Tibial nerve (tissue), 4 donors: ENCODE data around the gene FKBP1A. TPM values are rescaled to one million over a fixed set of nuclear protein-coding genes. Genes with fewer than 3 reads are reported as not detected.

ENCODE experiments used
- DNase-seq, 2 donors: peaks; one replicate each; pipeline ENCODE4 v3.0.0-alpha.2; 2019; ENCODE audit warnings: low spot score in 2 of 2
- H3K27ac ChIP-seq, 4 donors: fragments of 200-600 bp; sonication (generic) in 3 of 4; one replicate each; pipeline ENCODE4 v1.5.1; 2017 to 2019; ENCODE audit warnings: mild to moderate bottlenecking in 1 of 4
- H3K27me3 ChIP-seq, 2 donors: fragments of 200-600 bp; sonication (generic) in 1 of 2; one replicate each; pipeline versions ENCODE4 v1.5.1 to v1.6.0; 2017 to 2019
- H3K36me3 ChIP-seq, 3 donors: fragments of 200-600 bp; sonication (generic); one replicate each; pipeline ENCODE4 v1.5.1; 2018 to 2019
- H3K4me1 ChIP-seq, 4 donors: fragments of 200-600 bp; sonication (generic) in 3 of 4; one replicate each; pipeline ENCODE4 v1.5.1; 2017 to 2019
- H3K4me3 ChIP-seq, 4 donors: fragments of 200-600 bp; sonication (generic) in 3 of 4; one replicate each; pipeline ENCODE4 v1.5.1; 2017 to 2019; ENCODE audit warnings: mild to moderate bottlenecking in 1 of 4, moderate library complexity in 1 of 4
- H3K9me3 ChIP-seq, 4 donors: fragments of 200-600 bp; sonication (generic) in 3 of 4; one replicate each; pipeline ENCODE4 v1.5.1; 2017 to 2019
- EP300 ChIP-seq, 2 donors: sonication (generic); formaldehyde crosslinking; IDR thresholded peaks; one replicate each; pipeline ENCODE4 v1.6.1; 2017; ENCODE audit warnings: antibody characterized with exemption in 2 of 2, mild to moderate bottlenecking in 1 of 2
- POLR2A ChIP-seq, 2 donors: fragments of 450-650 bp; IDR thresholded peaks; one replicate each; pipeline ENCODE4 v1.6.1; 2017; ENCODE audit warnings: antibody characterized with exemption in 2 of 2, mild to moderate bottlenecking in 2 of 2, moderate library complexity in 2 of 2
- WGBS, 2 donors: methylation state at CpG; one replicate each; pipeline ENCODE4 v1.1.5; 2018; 5-methylcytosine and 5-hydroxymethylcytosine counted together
- total RNA-seq, 4 donors: library from RNA; depleted of rRNA; stranded (reverse); fragments of >200 nt; gene quantifications; one replicate each; pipeline ENCODE4 v1.1.0, GENCODE V29; 2016
- TF ChIP-seq, protein P1 (sequence below), 5 experiments: fragments of 200-600 bp in 3 of 5; fragments of 450-650 bp in 2 of 5; sonication (generic) in 3 of 5; IDR thresholded peaks; one replicate each; pipeline ENCODE4 v1.5.1; 2016 to 2019; ENCODE audit warnings: antibody characterized with exemption in 5 of 5, mild to moderate bottlenecking in 3 of 5, moderate library complexity in 2 of 5

FKBP1A gene
- total RNA-seq, 4 donors from 2014 or later: 92.2 to 172 (median 130) TPM

- no peak overlapping the region for H3K27ac ChIP-seq
- H3K27me3 ChIP-seq: no peaks in the 10 kb centered on the region
- TF ChIP-seq EP300 (IDR thresholded peaks at IDR 0.05): no peak
- no peak for TF ChIP-seq POLR2A (IDR thresholded peaks at IDR 0.05)
- TF ChIP-seq, protein P1, sequence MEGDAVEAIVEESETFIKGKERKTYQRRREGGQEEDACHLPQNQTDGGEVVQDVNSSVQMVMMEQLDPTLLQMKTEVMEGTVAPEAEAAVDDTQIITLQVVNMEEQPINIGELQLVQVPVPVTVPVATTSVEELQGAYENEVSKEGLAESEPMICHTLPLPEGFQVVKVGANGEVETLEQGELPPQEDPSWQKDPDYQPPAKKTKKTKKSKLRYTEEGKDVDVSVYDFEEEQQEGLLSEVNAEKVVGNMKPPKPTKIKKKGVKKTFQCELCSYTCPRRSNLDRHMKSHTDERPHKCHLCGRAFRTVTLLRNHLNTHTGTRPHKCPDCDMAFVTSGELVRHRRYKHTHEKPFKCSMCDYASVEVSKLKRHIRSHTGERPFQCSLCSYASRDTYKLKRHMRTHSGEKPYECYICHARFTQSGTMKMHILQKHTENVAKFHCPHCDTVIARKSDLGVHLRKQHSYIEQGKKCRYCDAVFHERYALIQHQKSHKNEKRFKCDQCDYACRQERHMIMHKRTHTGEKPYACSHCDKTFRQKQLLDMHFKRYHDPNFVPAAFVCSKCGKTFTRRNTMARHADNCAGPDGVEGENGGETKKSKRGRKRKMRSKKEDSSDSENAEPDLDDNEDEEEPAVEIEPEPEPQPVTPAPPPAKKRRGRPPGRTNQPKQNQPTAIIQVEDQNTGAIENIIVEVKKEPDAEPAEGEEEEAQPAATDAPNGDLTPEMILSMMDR (IDR thresholded peaks at IDR 0.05): no peak
- peaks cover 0 to 90% (median 29%) of the 10 kb centered on the region in 4 donors for H3K4me1 ChIP-seq
- H3K4me3 ChIP-seq: no peak overlapping the region
- DNase-seq: no peak
- H3K36me3 ChIP-seq: peaks cover 0 to 4% (median 0%) of the 10 kb centered on the region in 3 donors
- WGBS, 2 donors: 56 to 62% methylated on average over 6 of the region's 6 CpGs
- H3K9me3 ChIP-seq: no peaks in the 10 kb centered on the region
These were observed 10.9 kb downstream of the FKBP1A start for GRCh38 chr20:1381753-1382591.

GRCh38 chr20:1378735-1379125, 14.1 kb downstream of the FKBP1A start:
- H3K36me3 ChIP-seq: peaks cover 0 to 8% (median 0%) of the 10 kb centered on the region in 3 donors
- H3K27me3 ChIP-seq: no peaks in the 10 kb centered on the region
- WGBS, 2 donors: 68 to 70% methylated on average over 6 of the region's 6 CpGs
- H3K4me3 ChIP-seq: no peak overlapping the region
- no peaks in the 10 kb centered on the region for H3K9me3 ChIP-seq
- no peak overlapping the region for H3K27ac ChIP-seq
- peaks cover 0 to 90% (median 48%) of the 10 kb centered on the region in 4 donors for H3K4me1 ChIP-seq
- no peak for DNase-seq
- TF ChIP-seq POLR2A (IDR thresholded peaks at IDR 0.05) (no peak), EP300 (IDR thresholded peaks at IDR 0.05) (no peak)
- TF ChIP-seq, protein P1 (IDR thresholded peaks at IDR 0.05): no peak

DNA sequence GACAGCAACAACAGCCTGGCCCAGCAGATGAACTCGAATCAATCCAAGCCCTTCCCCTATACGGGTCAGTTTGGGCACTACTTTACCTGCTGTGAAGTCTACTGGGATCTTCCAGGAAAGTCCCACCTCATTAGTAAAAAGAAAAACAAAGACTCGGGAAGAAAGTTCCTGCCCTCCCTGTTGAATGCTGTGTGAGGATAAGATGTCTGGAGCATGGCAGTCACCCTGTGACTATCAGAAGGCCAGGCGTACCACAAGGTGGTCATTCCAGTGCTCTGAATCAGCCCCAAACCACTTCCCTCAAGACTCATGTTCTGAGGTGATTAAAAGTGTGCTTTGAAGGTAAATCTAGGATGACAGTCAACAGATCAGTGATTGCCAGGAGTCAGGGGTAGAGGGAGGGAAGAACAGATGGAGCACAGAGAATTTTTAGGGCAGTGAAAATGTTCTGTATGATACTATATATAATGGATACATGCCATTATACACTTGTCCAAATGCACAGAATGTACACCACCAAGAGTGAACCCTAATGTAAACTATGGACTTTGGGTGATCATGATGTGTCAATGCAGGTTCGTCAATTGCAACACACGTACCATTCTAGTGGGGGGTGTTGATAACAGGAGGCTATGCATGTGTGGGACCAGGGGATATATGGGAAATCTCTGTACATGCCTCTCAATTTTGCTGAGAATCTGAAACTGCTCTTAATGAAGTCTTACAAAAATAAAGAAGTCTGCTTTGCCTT, 14.7 kb downstream of the FKBP1A start:
- Histone ChIP-seq H3K9me3 (no peaks in the 10 kb centered on the region), H3K4me3 (no peak overlapping the region), H3K36me3 (peaks cover 0 to 8% (median 0%) of the 10 kb centered on the region in 3 donors), H3K27me3 (no peaks in the 10 kb centered on the region), H3K4me1 (peaks cover 3 to 94% (median 51%) of the 10 kb centered on the region in 4 donors), H3K27ac (peak overlapping the region in 1 of 4 donors; percentile 21)
- TF ChIP-seq EP300 (IDR thresholded peaks at IDR 0.05): no peak
- no peak for DNase-seq
- 60 to 75% methylated on average over 6 of the region's 6 CpGs for whole genome bisulfite sequencing, 2 donors

GRCh38 chr20:1377341-1377871, 15.4 kb downstream of the FKBP1A start:
- Histone ChIP-seq H3K9me3 (no peaks in the 10 kb centered on the region), H3K4me1 (peaks cover 3 to 94% (median 48%) of the 10 kb centered on the region in 4 donors), H3K27ac (peak overlapping the region in 2 of 4 donors; percentile 2 to 21), H3K36me3 (peaks cover 0 to 8% (median 0%) of the 10 kb centered on the region in 3 donors), H3K27me3 (no peaks in the 10 kb centered on the region), H3K4me3 (no peak overlapping the region)
- 78 to 79% methylated on average over 5 of the region's 5 CpGs for WGBS, 2 donors
- no peak for DNase-seq
- TF ChIP-seq, protein P1 (IDR thresholded peaks at IDR 0.05): no peak
- no peak for TF ChIP-seq EP300 (IDR thresholded peaks at IDR 0.05)
- TF ChIP-seq POLR2A (IDR thresholded peaks at IDR 0.05): no peak

DNA sequence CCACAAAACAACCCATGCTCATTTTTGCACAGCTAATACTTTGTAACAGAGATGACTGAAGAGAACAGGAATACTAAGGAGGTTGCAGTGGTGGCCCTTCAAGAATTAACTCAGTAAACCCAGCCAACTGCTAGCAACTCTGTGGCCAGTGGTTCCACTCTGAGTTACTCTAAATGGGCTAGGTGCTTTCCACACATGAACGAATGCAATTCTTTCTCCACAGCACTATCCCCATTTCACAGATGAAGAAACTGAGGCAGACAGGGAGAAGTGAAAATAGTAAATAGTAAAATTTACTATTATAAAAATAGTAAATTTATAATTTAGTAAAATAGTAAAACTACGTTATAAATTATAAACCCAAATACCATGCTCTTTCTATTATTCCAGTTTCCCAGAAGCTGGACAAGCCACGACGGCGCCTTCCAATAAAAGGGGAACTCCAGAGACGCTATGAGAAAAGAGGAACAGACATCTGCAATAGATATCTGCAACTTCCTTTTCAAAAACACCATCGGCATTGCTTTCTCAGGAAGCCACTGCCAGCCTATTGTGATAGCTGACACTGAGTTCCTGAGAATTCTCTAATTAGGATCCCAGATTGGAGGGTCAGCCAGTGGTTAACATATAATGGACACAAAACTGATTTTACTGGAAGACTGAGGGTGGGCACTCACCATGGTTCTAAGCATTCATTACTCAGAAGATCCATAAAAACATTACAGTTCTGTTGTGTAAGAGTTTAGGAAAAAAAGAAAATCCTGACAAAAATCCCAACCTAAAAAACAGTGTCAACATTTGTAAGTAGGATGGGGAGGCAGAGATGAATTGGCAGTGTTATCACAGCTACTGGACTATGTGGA, 16.2 kb downstream of the FKBP1A start:
- Histone ChIP-seq H3K4me1 (peaks cover 3 to 94% (median 43%) of the 10 kb centered on the region in 4 donors), H3K27me3 (no peaks in the 10 kb centered on the region), H3K9me3 (no peaks in the 10 kb centered on the region), H3K4me3 (no peak overlapping the region), H3K27ac (peak overlapping the region in 2 of 4 donors; percentile 2 to 21), H3K36me3 (peaks cover 0 to 8% (median 0%) of the 10 kb centered on the region in 3 donors)
- no peak for TF ChIP-seq POLR2A (IDR thresholded peaks at IDR 0.05)
- TF ChIP-seq EP300 (IDR thresholded peaks at IDR 0.05): no peak
- TF ChIP-seq, protein P1 (IDR thresholded peaks at IDR 0.05): no peak
- no peak for DNase-seq
- whole genome bisulfite sequencing, 2 donors: 55 to 56% methylated on average over 7 of the region's 7 CpGs
